GM12878 (cell line): ENCODE data around the gene SMARCAD1. TPM values are rescaled to one million over a fixed set of nuclear protein-coding genes. Genes with fewer than 3 reads are reported as not detected.

ENCODE experiments used
- ATAC-seq: fragments of 200-7000 bp; cut with Tn5 transposase; 3 replicates; pipeline ENCODE4 v1.9.1; 2020; ENCODE audit warnings: mild to moderate bottlenecking, moderate library complexity
- BruUV-seq: library from RNA; stranded (reverse); fragments of 400-500 nt; replicated peaks from 2 replicates; lab custom pipeline; 2021; lab: Mats Ljungman, UMichigan
- CTCF ChIA-PET: fragments of 300-600 bp; sonication (Branson Sonifier 250); formaldehyde crosslinking; extraction: SDS; loops from one replicate; lab custom pipeline; 2021; ENCODE audit warnings: inconsistent platforms; lab: Yijun Ruan, JAX
- POLR2A ChIA-PET: fragments of 350-600 bp; formaldehyde crosslinking; extraction: SDS; loops from one replicate; lab custom pipeline; 2021; ENCODE audit warnings: inconsistent platforms; lab: Charles Lee
- RAD21 ChIA-PET: fragments of 300-600 bp; sonication (Branson Sonifier 250); formaldehyde crosslinking; loops from one replicate; lab custom pipeline; 2023; ENCODE audit warnings: antibody characterized with exemption; ENCODE audit not compliant: unreplicated experiment; lab: Charles Lee
- SMC1A ChIA-PET: fragments of 300-600 bp; sonication (Branson Sonifier 250); formaldehyde crosslinking; loops from one replicate; lab custom pipeline; 2023; ENCODE audit not compliant: unreplicated experiment, uncharacterized antibody; lab: Charles Lee
- DNase-seq: peaks from one replicate; pipeline ENCODE4 v3.0.0-alpha.2; 2011; ENCODE audit warnings: low read depth, low spot score
- FAIRE-seq: peaks from 3 replicates; lab custom pipeline; 2011; peaks lifted over from hg19 to GRCh38; lab: Jason Lieb, UNC
- H2AFZ ChIP-seq: 2 replicates; pipeline ENCODE4 v1.6.0; 2011; ENCODE audit warnings: low read depth, low read length, control low read depth; ENCODE audit not compliant: control insufficient read depth
- H3K27ac ChIP-seq: 2 replicates; pipeline ENCODE4 v1.5.1; 2011; ENCODE audit warnings: control low read depth; ENCODE audit not compliant: control insufficient read depth, insufficient read depth
- H3K27me3 ChIP-seq, 2 experiments: replicated peaks in 1 of 2; 2 replicates each; pipeline versions ENCODE4 v1.6.0 to v1.6.1; 2011; ENCODE audit warnings: low read length in 1 of 2; ENCODE audit not compliant: control insufficient read depth in 2 of 2, insufficient read depth in 2 of 2
- H3K36me3 ChIP-seq, 2 experiments: 2 replicates each; pipeline ENCODE4 v1.5.1; 2011; ENCODE audit warnings: low read length in 1 of 2; ENCODE audit not compliant: control insufficient read depth in 2 of 2, insufficient read depth in 2 of 2
- H3K4me1 ChIP-seq: 2 replicates; pipeline ENCODE4 v1.6.1; 2011; ENCODE audit warnings: mild to moderate bottlenecking, low read length, moderate library complexity, mixed read lengths; ENCODE audit not compliant: control insufficient read depth, insufficient read depth
- H3K4me2 ChIP-seq: 2 replicates; pipeline ENCODE4 v1.6.0; 2011; ENCODE audit warnings: control low read depth; ENCODE audit not compliant: control insufficient read depth, insufficient read depth
- H3K4me3 ChIP-seq: fragments of 200-600 bp; sonication (generic); 2 replicates; pipeline ENCODE4 v1.5.1; 2016
- H3K79me2 ChIP-seq: 2 replicates; pipeline ENCODE4 v1.6.0; 2011; ENCODE audit warnings: low read length; ENCODE audit not compliant: control insufficient read depth, insufficient read depth
- H3K9ac ChIP-seq: 2 replicates; pipeline ENCODE4 v1.8.0; 2011; ENCODE audit warnings: low read length, control low read depth, mixed read lengths; ENCODE audit not compliant: control insufficient read depth, insufficient read depth
- H3K9me3 ChIP-seq: replicated peaks from 3 replicates; pipeline ENCODE4 v1.5.1; 2011; ENCODE audit warnings: mild to moderate bottlenecking, low read length; ENCODE audit not compliant: control insufficient read depth, insufficient read depth
- H4K20me1 ChIP-seq: 2 replicates; pipeline ENCODE4 v1.6.0; 2011; ENCODE audit not compliant: control insufficient read depth, insufficient read depth
- CREB1 ChIP-seq: IDR thresholded peaks from 2 replicates; pipeline ENCODE4 v1.6.1; 2012; ENCODE audit warnings: low read depth, mild to moderate bottlenecking, inconsistent platforms
- ETV6 ChIP-seq, 2 experiments: fragments of 450-650 bp in 1 of 2; IDR thresholded peaks in 1 of 2; conservative IDR thresholded peaks in 1 of 2; 2 replicates each; pipeline ENCODE4 v1.6.1; 2014; ENCODE audit warnings: antibody characterized with exemption in 1 of 2, borderline replicate concordance in 1 of 2, low read depth in 1 of 2, mild to moderate bottlenecking in 1 of 2, moderate library complexity in 1 of 2
- HCFC1 ChIP-seq: fragments of 150-350 bp; IDR thresholded peaks from 2 replicates; pipeline ENCODE4 v1.6.1; 2014; ENCODE audit warnings: low read length
- JUNB ChIP-seq: IDR thresholded peaks from 2 replicates; pipeline ENCODE4 v1.6.1; 2016; ENCODE audit warnings: antibody characterized with exemption, mild to moderate bottlenecking
- LARP7 ChIP-seq: fragments of 450-650 bp; IDR thresholded peaks from 2 replicates; pipeline ENCODE4 v1.6.1; 2017; ENCODE audit warnings: mild to moderate bottlenecking
- MYC ChIP-seq: IDR thresholded peaks from 2 replicates; pipeline ENCODE4 v1.6.1; 2011; ENCODE audit warnings: mild to moderate bottlenecking, low read length, moderate library complexity, inconsistent platforms; ENCODE audit not compliant: insufficient read depth, insufficient replicate concordance, insufficient read length, severe bottlenecking
- NFIC ChIP-seq: IDR thresholded peaks from 2 replicates; pipeline ENCODE4 v1.6.1; 2012; ENCODE audit warnings: low read depth, mild to moderate bottlenecking, inconsistent platforms, low read length, moderate library complexity
- POLR2AphosphoS5 ChIP-seq: IDR thresholded peaks from 2 replicates; pipeline ENCODE4 v1.6.1; 2011; ENCODE audit warnings: mild to moderate bottlenecking, low read length, inconsistent platforms
- SIN3A ChIP-seq: IDR thresholded peaks from 2 replicates; pipeline ENCODE4 v1.6.1; 2012; ENCODE audit warnings: low read depth, low read length, improper control_type of control experiment
- STAT1 ChIP-seq: fragments of 450-650 bp; conservative IDR thresholded peaks from 2 replicates; pipeline ENCODE4 v1.6.1; 2014; ENCODE audit warnings: antibody characterized with exemption, mild to moderate bottlenecking
- TARDBP ChIP-seq: IDR thresholded peaks from 2 replicates; pipeline ENCODE4 v1.6.1; 2016; ENCODE audit warnings: borderline replicate concordance
- WGBS: methylation state at CpG from one replicate; pipeline ENCODE4 v1.1.6; 2016; ENCODE audit warnings: low lambda C conversion rate; ENCODE audit not compliant: insufficient replicate concordance, insufficient coverage; ENCODE audit errors: missing lambda C conversion rate; 5-methylcytosine and 5-hydroxymethylcytosine counted together
- in situ Hi-C: fragments of 300-500 bp; cut with MboI; formaldehyde crosslinking; loops from 9 replicates; pipeline ENCODE4 v1.14.3; 2018; ENCODE audit warnings: mixed read lengths
- intact Hi-C: fragments of 100-400 bp; cut with micrococcal nuclease; formaldehyde crosslinking; loops from one replicate; pipeline ENCODE4 v1.14.2; 2022; ENCODE audit not compliant: unreplicated experiment
- polyA plus RNA-seq, 11 experiments: library from polyadenylated mRNA; depleted of rRNA in 4 of 11; unstranded in 6 of 11; stranded (reverse) in 5 of 11; fragments of >200 nt; fragmentation: Nextera tagmentation in 4 of 11; fragmentation: Illumina TruSeq in 1 of 11; extraction: Ambion mirVana in 4 of 11; extraction: Trizol in 1 of 11; gene quantifications; 1 replicate in 1 of 11; 2 replicates in 10 of 11; pipeline versions ENCODE4 v1.2.1 to v1.2.3, GENCODE V29; 2011 to 2016; ENCODE audit warnings: inconsistent platforms in 2 of 11, missing spikeins in 2 of 11, low read depth in 1 of 11
- total RNA-seq, 4 experiments: library from RNA; depleted of rRNA in 3 of 4; stranded (reverse); fragments of >200 nt in 3 of 4; fragmentation: Illumina TruSeq in 1 of 4; extraction: Trizol in 1 of 4; gene quantifications; 2 replicates each; pipeline versions ENCODE4 v1.2.1 to v1.2.3, GENCODE V29; 2013 to 2021
- TF ChIP-seq, protein P1 (sequence below): fragments of 450-650 bp; IDR thresholded peaks from 2 replicates; pipeline ENCODE4 v1.6.1; 2017; ENCODE audit warnings: low read depth, mild to moderate bottlenecking, moderate library complexity

Gene SMARCAD1
- total and polyA plus RNA-seq, 10 of the 15 experiments (the other 5 are each of a cell fraction or from before 2014, with no cell fraction given), result 7.6 to 41.2 (median 27.7) TPM

DNA sequence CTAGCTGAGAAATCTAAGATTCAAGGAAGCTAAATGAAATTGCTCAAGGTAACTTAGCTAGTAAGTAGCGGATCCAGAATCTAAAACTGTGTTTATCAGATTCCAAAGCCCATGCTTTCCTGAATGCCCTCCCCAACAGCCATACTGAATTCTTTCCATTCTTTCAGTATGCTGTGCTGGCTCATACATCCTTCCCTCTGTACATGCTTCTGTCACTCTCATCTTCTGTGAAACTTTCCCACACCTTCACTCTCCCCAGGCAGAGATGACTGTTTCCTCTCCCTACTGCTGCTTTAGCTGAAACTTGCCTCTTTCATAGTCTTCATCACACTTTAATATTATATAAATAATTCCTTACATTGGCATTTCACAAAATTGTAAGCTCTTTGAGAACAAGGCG lies 39.3 kb upstream of the SMARCAD1 start:
- CTCF ChIA-PET, result no interaction called here
- Histone ChIP-seq H2AFZ (no peak overlapping the region), H3K27me3 (no peaks in the 10 kb centered on the region), H3K4me3 (no peak overlapping the region), H3K4me2 (no peak overlapping the region), H3K4me1 (no peaks in the 10 kb centered on the region), H3K9me3 (no peaks in the 10 kb centered on the region), H3K36me3 (no peaks in the 10 kb centered on the region), H3K27ac (no peak overlapping the region), H3K79me2 (no peaks in the 10 kb centered on the region), H4K20me1 (no peaks in the 10 kb centered on the region), H3K9ac (no peak overlapping the region)
- 29% methylated on average over 2 of the region's 2 CpGs for WGBS
- ATAC-seq, result no peak
- intact Hi-C loops (no loop called here), in situ Hi-C loops (no loop called here)
- BruUV-seq, result no TSS peak
- SMC1A ChIA-PET, result no interaction called here
- RAD21 ChIA-PET, result no interaction called here
- no peak for FAIRE-seq
- POLR2A ChIA-PET, result no interaction called here
- no peak for DNase-seq
- TF ChIP-seq ETV6 (conservative IDR thresholded peaks at IDR 0.05 in 1 of 2, IDR thresholded peaks at IDR 0.05 in 1 of 2; ENCODE audit: borderline replicate concordance in 1 of 2, low read depth in 1 of 2) (no peak), STAT1 (no peak), SIN3A (no peak), NFIC (no peak), JUNB (no peak), POLR2AphosphoS5 (no peak), LARP7 (no peak), TARDBP (no peak), CREB1 (no peak), MYC (no peak), HCFC1 (no peak)
- TF ChIP-seq, protein P1, sequence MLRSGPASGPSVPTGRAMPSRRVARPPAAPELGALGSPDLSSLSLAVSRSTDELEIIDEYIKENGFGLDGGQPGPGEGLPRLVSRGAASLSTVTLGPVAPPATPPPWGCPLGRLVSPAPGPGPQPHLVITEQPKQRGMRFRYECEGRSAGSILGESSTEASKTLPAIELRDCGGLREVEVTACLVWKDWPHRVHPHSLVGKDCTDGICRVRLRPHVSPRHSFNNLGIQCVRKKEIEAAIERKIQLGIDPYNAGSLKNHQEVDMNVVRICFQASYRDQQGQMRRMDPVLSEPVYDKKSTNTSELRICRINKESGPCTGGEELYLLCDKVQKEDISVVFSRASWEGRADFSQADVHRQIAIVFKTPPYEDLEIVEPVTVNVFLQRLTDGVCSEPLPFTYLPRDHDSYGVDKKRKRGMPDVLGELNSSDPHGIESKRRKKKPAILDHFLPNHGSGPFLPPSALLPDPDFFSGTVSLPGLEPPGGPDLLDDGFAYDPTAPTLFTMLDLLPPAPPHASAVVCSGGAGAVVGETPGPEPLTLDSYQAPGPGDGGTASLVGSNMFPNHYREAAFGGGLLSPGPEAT, result no peak
